Peyer's patch (tissue), 4 donors: ENCODE measurements around the gene DNA2.

Source experiments
- CTCF ChIP-seq, 6 experiments: fragments of 450-650 bp in 4 of 6; fragments of 200-600 bp in 2 of 6; sonication (generic) in 1 of 6; IDR thresholded peaks; one replicate each; pipeline ENCODE4 v1.5.1; 2017 to 2019; ENCODE audit warnings: antibody characterized with exemption in 6 of 6, mild to moderate bottlenecking in 3 of 6, moderate library complexity in 1 of 6
- POLR2A ChIP-seq, 2 donors: fragments of 450-650 bp; IDR thresholded peaks; one replicate each; pipeline ENCODE4 v1.5.1; 2017; ENCODE audit warnings: antibody characterized with exemption in 2 of 2, mild to moderate bottlenecking in 2 of 2, moderate library complexity in 2 of 2

GRCh38 chr10:68489919-68490318 lies 18.1 kb upstream of the DNA2 start:
- no peak for TF ChIP-seq CTCF (IDR thresholded peaks at IDR 0.05)
- no peak for TF ChIP-seq POLR2A (IDR thresholded peaks at IDR 0.05)
